SK-N-SH (cell line): ENCODE data around the gene DCXR.

ENCODE experiments used
- CTCF ChIP-seq: fragments of 200-600 bp; sonication (generic); IDR thresholded peaks from 2 replicates; pipeline ENCODE4 v1.6.1; 2017; ENCODE audit warnings: antibody characterized with exemption, mild to moderate bottlenecking, moderate library complexity
- EP300 ChIP-seq, 2 experiments: IDR thresholded peaks; 2 replicates each; pipeline versions ENCODE4 v1.4.0 to v1.6.1; 2012; ENCODE audit warnings: borderline replicate concordance in 1 of 2, low read depth in 1 of 2, low read length in 1 of 2
- EZH2phosphoT487 ChIP-seq: fragments of 200-600 bp; sonication (generic); IDR thresholded peaks from 2 replicates; pipeline ENCODE4 v1.6.1; 2017; ENCODE audit warnings: low read depth, mixed run types, mild to moderate bottlenecking, antibody characterized with exemption, moderate library complexity, borderline replicate concordance
- GABPA ChIP-seq: IDR thresholded peaks from 2 replicates; pipeline ENCODE4 v1.4.0; 2012; ENCODE audit warnings: low read depth, mild to moderate bottlenecking
- GATA2 ChIP-seq: sonication (generic); formaldehyde crosslinking; IDR thresholded peaks from 2 replicates; pipeline ENCODE4 v1.5.0; 2020; ENCODE audit warnings: mild to moderate bottlenecking, missing genetic modification reagents
- IRF3 ChIP-seq: fragments of 150-350 bp; IDR thresholded peaks from 2 replicates; pipeline ENCODE4 v1.6.1; 2016; ENCODE audit warnings: mild to moderate bottlenecking, low read depth, low read length
- MAX ChIP-seq: IDR thresholded peaks from 2 replicates; pipeline ENCODE4 v1.4.0; 2012; ENCODE audit warnings: low read depth
- MXI1 ChIP-seq: IDR thresholded peaks from 2 replicates; pipeline ENCODE4 v1.6.1; 2012; ENCODE audit warnings: mild to moderate bottlenecking, low read depth, low read length, improper control_type of control experiment
- POLR2AphosphoS5 ChIP-seq: IDR thresholded peaks from 2 replicates; pipeline ENCODE4 v1.6.1; 2012; ENCODE audit warnings: low read depth, low read length
- REST ChIP-seq: IDR thresholded peaks from 2 replicates; pipeline ENCODE4 v1.6.1; 2012; ENCODE audit warnings: mild to moderate bottlenecking, low read depth, low read length, moderate library complexity
- SIN3A ChIP-seq: IDR thresholded peaks from 2 replicates; pipeline ENCODE4 v1.6.1; 2012; ENCODE audit warnings: low read depth, mild to moderate bottlenecking, low read length, moderate library complexity, borderline replicate concordance
- SMC3 ChIP-seq: IDR thresholded peaks from 2 replicates; pipeline ENCODE4 v1.6.1; 2012; ENCODE audit warnings: low read depth, low read length, improper control_type of control experiment

- no peak for TF ChIP-seq POLR2AphosphoS5
- TF ChIP-seq MXI1, result no peak
- no peak for TF ChIP-seq CTCF
- no peak for TF ChIP-seq EP300 (IDR thresholded peaks at IDR 0.05; ENCODE audit: borderline replicate concordance in 1 of 2, low read depth in 1 of 2, low read length in 1 of 2)
- no peak for TF ChIP-seq EZH2phosphoT487
- TF ChIP-seq SMC3, result no peak
- no peak for TF ChIP-seq MAX
- TF ChIP-seq GABPA, result no peak
- TF ChIP-seq IRF3, result no peak
- no peak for TF ChIP-seq SIN3A
- no peak for TF ChIP-seq REST
- no peak for TF ChIP-seq GATA2 (CRISPR knock-in tag)
Measured at GRCh38 chr17:82015311-82015971, 22.1 kb downstream of the DCXR start.
